GDM1 (cell line): ENCODE data around the gene CRACDL.
"Not testable (repeated sequence)": the region's sequence is repeated elsewhere in the genome, so short reads cannot be mapped to it uniquely, and the experiment has no call there.

ENCODE experiments used
- DNase-seq: peaks from one replicate; lab custom pipeline; 2025; lab: John Stamatoyannopoulos, UW

Gene CRACDL

DNA sequence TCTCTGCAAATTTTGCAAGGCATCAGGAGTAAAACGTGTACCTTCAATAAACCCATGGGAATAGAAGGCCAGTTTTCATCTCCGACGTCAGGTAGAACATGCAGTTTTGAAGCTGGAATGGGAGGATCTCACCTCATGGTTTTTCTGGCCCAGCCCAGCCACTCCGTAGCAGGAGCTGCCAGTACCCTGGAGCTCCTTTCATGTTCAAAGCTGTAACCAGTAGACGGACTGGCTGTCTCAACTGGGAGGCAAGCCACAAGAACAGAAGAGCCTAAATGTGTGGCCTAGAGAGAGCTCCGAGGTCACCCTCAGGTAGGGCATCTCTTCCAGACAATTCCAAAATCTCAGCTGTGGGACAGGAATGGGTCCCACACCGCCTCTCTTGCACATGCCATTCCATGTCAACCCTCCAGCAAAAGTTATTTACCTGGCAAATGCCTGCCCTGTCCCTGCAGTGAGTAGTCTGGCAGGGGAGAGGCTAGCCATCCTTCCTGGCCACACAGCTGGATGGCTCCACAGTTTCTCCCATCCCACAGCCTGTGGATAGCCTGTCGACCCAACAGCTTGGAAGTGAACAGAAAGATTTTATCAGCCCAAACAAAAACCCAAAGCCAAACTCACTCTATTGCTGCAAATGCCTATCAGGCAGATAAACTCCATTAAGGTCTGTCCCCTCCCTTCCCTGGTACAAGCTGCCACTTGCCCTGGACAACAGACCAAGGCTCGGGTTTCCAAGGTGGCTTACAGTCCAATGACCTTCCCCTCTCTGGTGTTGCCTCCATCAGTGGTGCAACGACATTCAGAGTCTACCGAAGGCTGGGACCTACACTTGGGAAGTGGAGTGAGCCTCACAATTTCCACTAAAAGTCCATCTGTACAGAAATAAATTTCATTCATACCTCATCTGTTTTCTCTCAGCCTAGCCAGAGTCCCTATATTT lies 27.8 kb downstream of the CRACDL start:
- no peak for DNase-seq

DNA sequence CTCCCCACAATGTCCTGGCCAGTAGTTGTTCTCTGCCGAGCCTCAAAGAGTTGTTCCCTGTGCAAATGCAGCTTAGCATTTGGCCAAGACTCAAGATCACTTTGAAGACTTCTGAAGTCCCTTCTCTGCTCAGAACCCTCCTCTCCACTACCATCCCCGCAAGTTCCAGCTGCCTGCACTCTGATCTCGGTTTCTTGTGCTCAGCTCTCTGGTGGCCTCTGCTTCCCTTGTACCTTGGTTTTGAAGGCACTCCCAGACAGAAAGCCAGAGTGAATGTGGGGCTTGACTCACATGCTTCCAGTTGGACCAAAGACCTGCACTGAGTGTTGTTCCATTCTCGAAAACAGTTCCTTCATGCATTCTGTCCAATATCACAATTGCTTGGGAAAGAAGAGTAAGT lies 28.6 kb downstream of the CRACDL start:
- no peak for DNase-seq

DNA sequence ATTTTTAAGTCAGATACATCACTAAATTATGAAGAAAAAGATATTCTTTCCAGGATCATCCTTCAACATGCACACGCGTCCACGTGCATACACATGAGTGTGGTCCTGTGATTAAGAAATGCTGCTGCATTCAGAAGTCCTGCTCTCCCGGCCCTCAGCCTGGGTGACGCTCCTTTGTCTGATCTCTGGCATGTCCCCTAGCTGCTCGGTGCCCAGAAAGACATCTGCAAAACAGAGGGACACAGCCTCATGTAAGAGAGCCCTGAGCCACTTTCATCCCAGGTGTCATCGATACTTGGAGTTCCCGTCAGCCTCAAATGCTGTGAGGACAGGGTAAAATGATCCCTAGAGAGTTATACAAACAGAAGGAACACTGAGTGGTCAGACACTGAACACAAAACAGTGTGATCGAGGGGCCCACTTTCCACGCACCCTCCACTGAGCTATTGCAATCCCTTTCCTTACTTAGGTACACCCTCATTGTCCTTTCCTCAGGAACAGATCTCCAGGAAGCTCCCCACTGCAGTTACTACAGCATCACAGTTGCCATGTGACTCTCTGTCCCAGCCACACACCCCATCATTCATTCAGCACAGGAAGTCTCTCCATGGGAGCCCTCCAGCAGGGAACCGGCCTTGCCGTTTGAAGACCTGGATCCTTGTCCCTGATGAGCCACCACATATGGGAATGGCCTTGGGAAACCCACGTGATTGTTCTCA lies 32.1 kb downstream of the CRACDL start:
- no peak for DNase-seq

DNA sequence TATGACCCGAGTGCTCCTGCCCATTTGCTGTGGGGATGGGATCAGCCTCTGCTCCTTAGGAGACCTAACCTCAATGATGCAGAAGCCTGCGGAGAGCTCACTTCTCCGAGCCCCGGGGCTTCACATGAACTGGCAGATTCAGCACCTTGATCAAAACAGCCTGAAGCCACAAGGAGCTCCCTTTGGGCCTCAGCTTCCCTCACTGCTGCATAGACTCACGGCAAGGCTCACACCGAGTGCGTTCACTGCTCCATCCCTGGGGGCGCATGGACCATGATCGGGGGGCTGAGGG lies 33.0 kb downstream of the CRACDL start:
- DNase-seq = no peak

DNA sequence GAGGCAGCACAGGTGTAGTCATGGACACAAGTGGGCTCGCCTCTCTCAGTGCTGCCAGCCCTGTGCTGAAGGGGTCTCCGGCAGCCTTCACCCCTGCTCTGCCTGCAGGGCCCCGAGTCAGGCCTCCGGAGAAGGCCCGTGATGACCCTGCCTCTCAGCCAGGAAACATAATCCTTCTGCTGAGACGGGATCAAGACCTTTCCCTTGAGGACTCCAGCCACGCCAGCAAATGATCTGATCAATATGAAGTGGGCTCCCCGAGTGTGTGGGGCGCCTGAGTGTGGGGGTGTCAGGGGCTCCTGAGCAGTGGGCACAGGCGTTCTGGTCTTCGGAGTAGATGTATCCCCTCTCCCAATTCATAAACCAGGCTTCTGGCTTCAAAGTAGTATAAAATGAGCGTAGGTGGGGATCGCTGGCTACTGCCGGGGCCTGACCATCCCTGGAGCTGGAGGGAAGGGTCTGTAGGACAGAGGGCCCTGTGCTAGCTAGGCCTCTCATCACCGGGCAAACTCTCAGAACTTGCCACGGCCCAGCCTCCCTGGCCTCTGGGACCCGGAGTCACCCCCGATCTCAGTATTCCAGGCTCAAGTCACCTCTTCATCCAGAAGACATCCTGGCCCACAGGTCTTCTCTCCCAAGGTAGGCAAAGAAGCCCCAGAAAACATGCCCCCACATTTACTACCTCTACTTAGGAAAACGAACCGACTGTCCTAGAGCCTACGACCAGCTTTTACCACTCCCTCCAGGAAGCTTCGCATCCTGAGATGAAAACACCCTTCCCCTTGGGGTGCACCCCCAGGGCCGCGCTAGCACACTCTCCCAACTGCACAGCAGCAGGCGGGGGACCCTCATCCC lies 33.6 kb downstream of the CRACDL start:
- DNase-seq = no peak

DNA sequence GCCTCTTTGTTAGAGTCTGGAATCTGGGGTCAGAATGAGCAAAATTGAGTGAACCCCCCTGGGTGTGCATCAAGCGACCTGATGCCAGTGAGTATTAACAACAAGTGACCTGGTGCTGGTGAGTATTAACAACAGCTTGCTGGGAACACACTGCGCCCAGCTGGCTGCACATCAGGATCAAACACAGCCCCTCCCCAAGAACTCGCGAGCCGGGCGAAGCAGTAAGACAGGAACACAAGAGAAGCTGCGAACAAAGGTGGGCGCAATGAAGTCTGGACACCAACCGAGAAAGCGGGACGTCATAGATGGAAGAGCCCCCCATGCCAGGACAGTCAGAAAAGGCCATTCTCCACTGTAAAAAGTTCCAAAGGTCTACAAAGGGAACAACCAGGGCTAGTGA lies 34.3 kb downstream of the CRACDL start:
- DNase-seq = no peak

DNA sequence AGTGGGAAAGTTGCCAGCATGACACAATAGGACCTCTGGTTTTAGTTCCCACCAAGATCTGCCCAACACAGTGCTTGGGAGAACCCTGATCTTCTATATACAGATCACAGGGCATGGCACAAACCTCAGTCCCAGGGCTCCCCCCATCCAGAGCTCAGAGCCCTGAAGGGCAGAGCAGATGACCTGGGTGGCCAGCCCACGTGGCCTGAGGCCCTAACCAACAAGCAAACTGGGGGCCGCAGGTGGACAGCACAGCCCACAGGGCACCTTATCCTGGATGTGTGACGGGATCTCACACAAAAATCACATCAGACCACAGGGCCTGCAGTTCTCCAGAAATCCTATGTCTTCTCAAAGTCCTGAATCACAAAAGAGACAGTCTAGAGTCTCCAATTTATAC lies 34.7 kb downstream of the CRACDL start:
- no peak for DNase-seq

DNA sequence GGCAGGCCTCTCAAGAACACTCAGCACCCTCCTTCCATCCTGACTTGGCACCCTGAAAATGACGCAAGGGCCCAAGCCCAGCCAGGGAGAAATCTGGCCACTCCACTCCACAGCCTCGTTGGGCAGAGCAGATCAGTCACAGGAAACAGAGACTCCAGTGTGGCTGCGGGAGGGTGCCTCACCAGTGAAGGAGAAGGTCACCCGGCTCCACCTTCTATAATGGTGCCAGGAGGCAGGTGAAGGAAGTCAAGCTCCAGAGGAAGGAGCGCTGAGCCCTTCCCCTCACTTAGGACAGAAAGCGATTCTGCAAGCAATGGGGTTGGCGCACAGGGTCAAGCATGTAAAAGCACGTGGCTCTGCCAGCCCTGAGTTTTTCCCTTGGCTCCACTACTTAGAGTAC lies 35.3 kb downstream of the CRACDL start:
- DNase-seq = no peak

DNA sequence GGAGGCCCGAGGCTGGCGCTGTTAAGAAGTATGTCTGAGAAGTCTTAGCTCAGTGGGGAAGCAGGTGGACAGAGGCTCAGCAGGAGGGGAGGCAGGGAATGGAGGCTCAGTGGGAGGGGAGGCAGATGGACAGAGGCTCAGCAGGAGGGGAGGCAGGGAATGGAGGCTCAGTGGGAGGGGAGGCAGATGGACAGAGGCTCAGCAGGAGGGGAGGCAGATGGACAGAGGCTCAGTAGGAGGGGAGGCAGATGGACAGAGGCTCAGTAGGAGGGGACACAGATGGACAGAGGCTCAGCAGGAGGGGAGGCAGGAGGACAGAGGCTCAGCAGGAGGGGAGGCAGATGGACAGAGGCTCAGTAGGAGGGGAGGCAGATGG lies 36.3 kb downstream of the CRACDL start:
- DNase-seq = not testable (repeated sequence)

DNA sequence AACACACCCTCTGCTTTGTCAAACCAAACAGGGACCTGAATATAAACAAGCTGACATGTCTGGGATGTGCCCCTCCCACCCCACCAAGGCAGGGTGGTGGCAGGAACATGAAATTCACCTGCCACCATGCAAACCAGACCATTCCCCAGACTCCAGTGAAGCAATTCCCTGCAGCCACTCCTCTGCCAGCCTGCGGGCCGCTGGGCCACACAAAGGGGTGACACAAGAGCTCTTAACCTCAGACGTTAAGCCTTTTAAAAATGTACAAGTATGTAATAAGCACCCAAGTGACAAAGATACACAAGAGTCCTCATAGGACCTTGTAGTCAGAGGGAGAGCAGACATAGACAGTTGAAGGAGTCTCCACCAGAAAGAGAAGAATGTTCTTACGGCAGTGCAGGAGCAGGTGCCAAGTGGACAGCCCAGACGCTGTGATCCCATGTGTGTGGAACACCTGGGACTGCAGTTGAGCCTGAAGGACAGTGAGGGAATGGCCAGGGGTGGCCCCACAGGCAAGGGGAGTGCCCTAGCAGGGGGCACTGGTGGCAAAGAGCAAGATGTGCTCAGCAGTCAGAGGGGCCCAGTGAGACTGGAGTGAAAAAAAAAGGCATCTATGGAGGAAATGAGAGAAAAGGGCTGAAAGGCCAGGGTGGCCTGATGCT lies 36.9 kb downstream of the CRACDL start:
- no peak for DNase-seq

DNA sequence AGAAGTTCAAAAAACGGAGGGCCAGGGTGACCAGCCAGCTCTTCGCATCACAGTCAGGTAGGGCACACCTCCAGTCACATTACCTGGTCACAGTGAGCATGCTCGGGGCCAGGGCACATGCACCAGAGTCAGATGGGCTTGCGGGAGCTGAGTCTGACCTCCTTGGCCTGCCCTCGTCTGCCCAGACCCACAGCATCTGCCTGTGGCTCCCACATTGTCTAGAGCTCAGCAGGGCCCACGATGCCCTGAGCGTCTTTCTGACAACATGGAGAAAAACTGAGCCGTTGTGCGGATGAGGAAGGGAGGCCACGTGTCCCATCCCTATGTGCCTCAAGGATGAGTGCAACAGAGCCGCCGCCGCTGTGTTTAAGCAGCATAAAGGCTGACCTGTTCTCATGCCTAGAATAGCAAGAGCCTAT lies 37.6 kb downstream of the CRACDL start:
- DNase-seq = no peak

DNA sequence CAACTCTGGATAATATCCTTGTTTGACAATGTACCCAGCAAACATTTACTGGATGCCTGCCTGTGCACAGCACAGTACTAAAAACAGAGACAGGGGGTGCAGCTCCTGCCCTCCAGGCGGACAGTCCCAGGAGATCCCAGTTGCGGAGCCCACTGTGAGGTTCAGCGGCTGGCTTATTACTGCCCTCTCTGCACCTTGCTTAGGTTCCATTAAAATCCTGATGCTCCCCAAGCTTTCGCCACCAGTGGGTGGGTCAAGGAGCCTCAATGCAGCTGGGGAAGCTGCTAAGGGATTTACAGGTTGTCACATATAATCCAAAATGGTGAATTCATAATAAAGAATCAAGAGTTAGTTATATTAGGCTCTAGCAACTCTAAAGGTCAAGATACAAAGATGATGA lies 38.3 kb downstream of the CRACDL start:
- DNase-seq = no peak

DNA sequence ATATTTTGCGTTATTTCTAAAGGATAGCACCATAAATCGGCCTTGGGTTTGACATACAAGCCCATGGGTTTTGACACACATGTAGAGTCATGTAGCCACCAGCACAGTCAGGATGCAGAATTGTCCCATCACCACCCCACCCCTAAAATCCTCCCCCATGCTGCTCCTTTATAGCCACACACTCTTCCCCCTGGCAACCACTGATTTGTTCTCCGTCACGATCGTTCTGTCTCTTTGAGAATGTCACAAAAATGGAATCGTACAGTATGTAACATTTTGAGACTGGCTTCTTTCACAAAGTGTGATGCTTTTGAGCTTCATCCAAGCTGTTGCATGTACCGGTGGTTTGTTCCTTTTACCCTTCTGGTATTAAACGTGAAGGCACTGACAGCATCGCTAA lies 39.1 kb downstream of the CRACDL start:
- DNase-seq = no peak

DNA sequence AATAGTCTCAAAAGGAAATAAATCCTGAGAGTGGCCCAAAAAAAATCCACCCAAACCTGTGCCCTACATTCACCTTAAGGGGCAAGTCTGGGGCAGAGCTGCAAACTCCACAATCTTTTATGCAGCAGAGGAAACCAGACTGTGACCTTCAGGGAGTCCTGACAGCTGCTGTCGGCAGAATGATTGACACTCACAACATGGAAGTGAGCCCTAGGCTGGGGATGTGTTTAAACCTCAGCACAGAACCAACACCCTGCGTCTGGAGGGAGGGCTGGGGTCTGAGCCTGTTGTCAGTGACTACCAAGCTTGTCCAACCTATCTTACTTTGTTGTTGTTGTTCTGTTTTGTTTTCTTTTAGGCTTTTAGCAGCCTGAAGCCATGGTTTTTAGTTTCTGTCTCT lies 39.6 kb downstream of the CRACDL start:
- DNase-seq = no peak

DNA sequence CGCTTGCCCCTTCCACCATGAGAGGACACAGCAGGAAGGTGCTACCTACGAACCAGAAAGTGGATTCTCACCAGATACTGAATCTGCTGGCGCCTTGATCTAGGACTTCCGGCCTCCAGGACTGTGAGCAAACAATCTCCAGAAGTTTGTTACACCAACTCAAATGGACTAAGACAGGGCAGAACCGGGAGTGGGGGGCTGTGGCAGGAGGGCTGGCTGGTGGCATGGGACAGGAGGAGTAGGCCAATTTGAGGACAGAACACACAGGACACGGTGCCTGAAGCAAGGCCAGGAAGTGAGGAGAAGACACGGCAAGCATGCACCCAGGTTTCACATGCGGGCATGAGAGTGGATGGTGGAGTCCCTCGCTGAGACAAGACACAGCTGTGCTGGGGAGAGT lies 40.1 kb downstream of the CRACDL start:
- DNase-seq = no peak

DNA sequence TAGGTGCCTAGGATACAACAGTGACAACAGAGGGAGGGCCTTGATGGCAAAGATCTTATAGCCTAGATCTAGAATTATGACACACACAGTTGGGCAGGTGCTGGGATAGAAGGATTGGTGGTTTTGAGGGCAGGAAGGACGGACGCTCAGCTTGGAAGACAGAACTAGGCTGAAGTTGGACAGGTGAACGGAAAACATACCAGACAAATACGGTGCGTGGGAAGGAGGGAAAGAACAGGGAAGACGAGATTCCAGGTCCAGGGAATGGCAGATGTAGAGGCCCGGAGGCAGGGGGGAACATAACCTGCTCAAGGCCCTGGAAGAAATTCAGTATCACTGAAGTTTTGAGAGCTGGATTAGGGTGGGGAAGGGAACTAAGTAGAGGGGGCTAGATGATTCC lies 40.8 kb downstream of the CRACDL start:
- DNase-seq = no peak

DNA sequence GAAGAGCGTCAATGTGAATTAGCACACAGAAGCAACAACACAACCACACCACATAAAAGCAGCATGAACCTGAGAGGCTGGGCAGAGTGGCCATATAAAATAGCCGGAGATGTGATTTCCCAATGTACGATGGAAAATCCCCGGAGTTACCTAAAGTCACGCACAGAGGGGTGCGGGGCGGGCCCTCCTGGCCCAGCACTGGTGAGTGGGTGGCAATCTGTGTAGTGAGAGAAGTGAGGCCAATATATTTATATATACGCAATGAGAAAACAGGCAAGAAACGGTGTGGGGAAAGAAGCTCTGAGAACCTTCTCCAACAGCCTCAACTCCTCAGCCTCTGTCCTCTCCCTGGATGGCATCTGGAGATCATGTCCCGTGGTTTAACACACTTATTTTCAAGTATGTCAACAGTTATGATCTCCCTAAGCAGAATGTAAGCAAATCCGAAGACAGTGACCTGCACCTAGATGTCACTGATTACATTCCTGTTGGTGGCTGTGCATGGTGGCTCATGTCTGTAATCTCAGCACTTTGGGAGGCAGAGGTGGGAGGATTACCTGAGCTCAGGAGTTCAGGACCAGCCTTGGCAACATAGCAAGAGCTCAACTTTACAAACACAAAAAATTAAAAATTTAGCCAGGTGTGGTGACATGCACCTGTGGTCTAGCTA lies 41.6 kb downstream of the CRACDL start:
- no peak for DNase-seq

DNA sequence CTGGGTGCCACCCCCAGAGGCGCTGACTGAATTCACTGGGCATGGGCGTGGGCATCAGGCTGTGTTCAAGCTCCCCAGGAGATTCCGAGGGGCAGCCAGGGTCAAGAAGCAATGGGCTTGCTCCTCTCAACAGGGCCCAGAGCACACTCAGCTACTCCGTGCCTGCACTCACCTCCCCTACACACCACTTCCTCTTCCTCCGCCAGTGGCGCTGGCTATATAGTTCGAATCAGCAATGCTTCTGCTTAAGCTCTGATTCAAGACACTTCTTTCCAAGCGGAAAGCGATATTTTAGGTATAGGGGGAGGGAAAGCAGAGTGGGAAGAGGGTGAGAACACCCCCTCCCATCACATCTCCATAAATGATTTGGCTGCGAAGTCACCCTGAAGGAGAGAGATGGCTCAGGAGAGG lies 42.1 kb downstream of the CRACDL start:
- DNase-seq = peak; percentile 3

DNA sequence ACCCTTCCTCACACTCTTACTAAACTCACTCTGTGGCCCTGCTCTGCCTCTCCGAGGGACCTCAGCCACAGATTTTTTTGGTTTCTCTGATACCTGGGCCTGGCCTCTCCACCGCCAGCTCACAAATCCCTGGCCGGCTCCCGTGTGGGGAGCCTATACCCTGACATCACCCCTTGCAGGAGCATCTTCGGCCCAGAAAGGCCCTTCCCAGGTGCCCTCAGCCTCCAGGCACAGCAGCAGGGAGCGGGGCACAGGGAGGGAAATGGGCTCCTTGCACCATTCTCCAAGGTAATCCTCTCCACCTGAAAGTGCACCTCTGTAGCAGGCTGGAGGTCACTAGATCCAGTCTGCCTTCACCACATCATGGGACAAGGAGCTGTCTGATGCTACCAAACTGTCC lies 43.2 kb downstream of the CRACDL start:
- no peak for DNase-seq

DNA sequence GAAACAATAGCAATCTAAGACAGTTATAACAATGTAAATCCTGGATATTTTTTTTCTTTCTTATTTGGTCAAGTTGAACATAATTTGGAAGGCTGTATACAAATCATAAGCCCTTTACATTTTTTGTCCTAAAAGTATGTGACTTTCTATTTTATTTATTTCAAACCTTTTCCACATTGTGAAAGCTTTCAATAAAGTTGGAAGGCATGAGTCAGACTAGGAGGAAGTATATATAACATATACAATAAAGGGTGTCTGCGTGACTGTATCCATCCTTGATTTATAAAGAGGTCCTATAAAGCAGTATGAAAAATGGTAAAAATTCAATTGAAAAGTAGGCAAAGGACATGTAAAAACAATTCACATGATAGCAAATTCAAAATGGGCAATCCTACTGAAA lies 44.4 kb downstream of the CRACDL start:
- no peak for DNase-seq

DNA sequence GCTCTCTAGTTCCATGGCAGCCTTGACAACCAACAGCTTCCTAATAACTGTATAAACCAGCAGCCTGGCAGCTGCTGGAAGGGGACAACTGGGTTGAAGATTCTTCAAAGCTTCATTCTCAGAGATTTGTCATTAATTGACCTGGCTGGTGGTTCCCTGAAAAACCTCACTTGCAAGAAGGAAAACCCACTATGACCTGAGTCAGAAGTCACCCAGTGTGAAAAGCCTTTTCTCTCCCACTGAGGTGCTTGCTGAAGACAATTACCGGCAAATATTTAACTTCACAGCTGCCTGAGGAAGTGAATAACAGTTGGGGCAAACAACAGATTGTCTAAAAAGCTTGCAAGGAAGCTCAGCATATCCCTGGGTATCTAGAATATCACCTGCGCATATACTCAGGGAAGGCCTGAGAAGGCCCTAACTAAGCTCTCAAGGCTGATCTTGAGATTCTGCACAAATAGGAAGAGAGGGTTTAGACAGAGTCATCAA lies 49.9 kb downstream of the CRACDL start:
- no peak for DNase-seq
